ENCODE results near the gene DTX1.

The DTX1 gene

GRCh38 chr12:113103756-113104450 is 47.4 kb downstream of the DTX1 start:
- in situ Hi-C loops (cut with HindIII; ENCODE audit: low sequenced_read_pairs), result no loop called here
- H3K4me3 ChIP-seq (ENCODE audit: low read depth, low read length), result no peak overlapping the region
- no peak for DNase-seq (ENCODE audit: low read depth)
- no peak for TF ChIP-seq CTCF (IDR thresholded peaks at IDR 0.05; ENCODE audit: low read depth, low read length, missing control alignments)

- TF ChIP-seq CTCF (IDR thresholded peaks at IDR 0.05; ENCODE audit: low read depth, low read length, missing control alignments), result no peak
- no peak overlapping the region for H3K4me3 ChIP-seq (ENCODE audit: low read depth, low read length)
- DNase-seq (ENCODE audit: low read depth), result no peak
- in situ Hi-C loops (cut with HindIII; ENCODE audit: low sequenced_read_pairs), result no loop called here
These were observed 48.5 kb downstream of the DTX1 start for GRCh38 chr12:113104953-113105510.

- no peak for DNase-seq (ENCODE audit: low read depth)
- in situ Hi-C loops (cut with HindIII; ENCODE audit: low sequenced_read_pairs), result no loop called here
- H3K4me3 ChIP-seq (ENCODE audit: low read depth, low read length), result no peak overlapping the region
- no peak for TF ChIP-seq CTCF (IDR thresholded peaks at IDR 0.05; ENCODE audit: low read depth, low read length, missing control alignments)
These were observed 49.2 kb downstream of the DTX1 start for GRCh38 chr12:113105606-113106271.

- H3K4me3 ChIP-seq (ENCODE audit: low read depth, low read length), result no peak overlapping the region
- no peak for TF ChIP-seq CTCF (IDR thresholded peaks at IDR 0.05; ENCODE audit: low read depth, low read length, missing control alignments)
- DNase-seq (ENCODE audit: low read depth), result no peak
- in situ Hi-C loops (cut with HindIII; ENCODE audit: low sequenced_read_pairs), result no loop called here
These were observed 49.8 kb downstream of the DTX1 start for GRCh38 chr12:113106361-113106760.

GRCh38 chr12:113108308-113108707 is 51.8 kb downstream of the DTX1 start:
- DNase-seq (ENCODE audit: low read depth), result no peak
- in situ Hi-C loops (cut with HindIII; ENCODE audit: low sequenced_read_pairs), result no loop called here
- TF ChIP-seq CTCF (IDR thresholded peaks at IDR 0.05; ENCODE audit: low read depth, low read length, missing control alignments), result no peak
- H3K4me3 ChIP-seq (ENCODE audit: low read depth, low read length), result no peak overlapping the region

GRCh38 chr12:113109360-113109759 is 52.8 kb downstream of the DTX1 start:
- no peak for TF ChIP-seq CTCF (IDR thresholded peaks at IDR 0.05; ENCODE audit: low read depth, low read length, missing control alignments)
- DNase-seq (ENCODE audit: low read depth), result no peak
- in situ Hi-C loops (cut with HindIII; ENCODE audit: low sequenced_read_pairs), result no loop called here
- H3K4me3 ChIP-seq (ENCODE audit: low read depth, low read length), result no peak overlapping the region

Data from astrocyte of the cerebellum (primary cell).